NCI-H82 treated with DMSO at 0.1 percent for 48 hours (cell line): Measurements from ENCODE around the gene USP17L13.
"Not testable (repeated sequence)": the region's sequence is repeated elsewhere in the genome, so short reads cannot be mapped to it uniquely, and the experiment has no call there.

Experiments used
- DNase-seq: peaks from one replicate; lab custom pipeline; 2025; ENCODE audit not compliant: unreplicated experiment; lab: John Stamatoyannopoulos, UW

Gene USP17L13

GRCh38 chr4:9224596-9224995 is at the start of gene USP17L13:
USP17L13 (plus strand) TSS chr4:9224896; CDS start chr4:9224896, 0 bp downstream.
- DNase-seq: not testable (repeated sequence)

GRCh38 chr4:9210357-9210756 is 14.3 kb upstream of the USP17L13 start, which contains the start of gene USP17L10:
USP17L10 (plus strand) TSS chr4:9210657; CDS start chr4:9210657, 0 bp downstream.
- not testable (repeated sequence) for DNase-seq

- not testable (repeated sequence) for DNase-seq
These were observed 10.0 kb upstream of the USP17L13 start for GRCh38 chr4:9214701-9215100.

GRCh38 chr4:9215105-9215504 is 9.6 kb upstream of the USP17L13 start, which contains the start of gene USP17L11:
USP17L11 (plus strand) TSS chr4:9215405; CDS start chr4:9215405, 0 bp downstream.
- DNase-seq: not testable (repeated sequence)

GRCh38 chr4:9219852-9220251 is 4.8 kb upstream of the USP17L13 start, which contains the start of gene USP17L12:
USP17L12 (plus strand) TSS chr4:9220152; CDS start chr4:9220152, 0 bp downstream.
- DNase-seq: not testable (repeated sequence)

GRCh38 chr4:9230249-9230648 is 5.6 kb downstream of the USP17L13 start:
- not testable (repeated sequence) for DNase-seq

- not testable (repeated sequence) for DNase-seq
These were observed 9.4 kb downstream of the USP17L13 start, which contains the start of gene USP17L15 for GRCh38 chr4:9234085-9234484. USP17L15 (plus strand) TSS chr4:9234385; CDS start chr4:9234385, 0 bp downstream.

GRCh38 chr4:9238461-9238860 is 13.8 kb downstream of the USP17L13 start:
- not testable (repeated sequence) for DNase-seq

- not testable (repeated sequence) for DNase-seq
These were observed 18.9 kb downstream of the USP17L13 start, which contains the start of gene USP17L17 for GRCh38 chr4:9243579-9243978. USP17L17 (plus strand) TSS chr4:9243879; CDS start chr4:9243879, 0 bp downstream.

- DNase-seq: not testable (repeated sequence)
These were observed 23.4 kb downstream of the USP17L13 start, which contains the start of gene USP17L18 for GRCh38 chr4:9247953-9248680. USP17L18 (plus strand) TSS chr4:9248630; CDS start chr4:9248630, 0 bp downstream.

GRCh38 chr4:9253078-9253477 is 28.4 kb downstream of the USP17L13 start, which contains the start of gene USP17L19:
USP17L19 (plus strand) TSS chr4:9253378; CDS start chr4:9253378, 0 bp downstream.
- DNase-seq: not testable (repeated sequence)

- DNase-seq: not testable (repeated sequence)
These were observed 33.1 kb downstream of the USP17L13 start, which contains the start of gene USP17L20 for GRCh38 chr4:9257824-9258223. USP17L20 (plus strand) TSS chr4:9258124; CDS start chr4:9258124, 0 bp downstream.

- DNase-seq: not testable (repeated sequence)
These were observed 37.9 kb downstream of the USP17L13 start, which contains the start of gene USP17L21 for GRCh38 chr4:9262572-9262971. USP17L21 (plus strand) TSS chr4:9262872; CDS start chr4:9262872, 0 bp downstream.

- DNase-seq: not testable (repeated sequence)
These were observed 42.6 kb downstream of the USP17L13 start, which contains the start of gene USP17L22 for GRCh38 chr4:9267319-9267718. USP17L22 (plus strand) TSS chr4:9267619; CDS start chr4:9267619, 0 bp downstream.

GRCh38 chr4:9271719-9272118 is 47.0 kb downstream of the USP17L13 start:
- not testable (repeated sequence) for DNase-seq
